ENCODE measurements around the gene SBF1.

The SBF1 gene

DNA sequence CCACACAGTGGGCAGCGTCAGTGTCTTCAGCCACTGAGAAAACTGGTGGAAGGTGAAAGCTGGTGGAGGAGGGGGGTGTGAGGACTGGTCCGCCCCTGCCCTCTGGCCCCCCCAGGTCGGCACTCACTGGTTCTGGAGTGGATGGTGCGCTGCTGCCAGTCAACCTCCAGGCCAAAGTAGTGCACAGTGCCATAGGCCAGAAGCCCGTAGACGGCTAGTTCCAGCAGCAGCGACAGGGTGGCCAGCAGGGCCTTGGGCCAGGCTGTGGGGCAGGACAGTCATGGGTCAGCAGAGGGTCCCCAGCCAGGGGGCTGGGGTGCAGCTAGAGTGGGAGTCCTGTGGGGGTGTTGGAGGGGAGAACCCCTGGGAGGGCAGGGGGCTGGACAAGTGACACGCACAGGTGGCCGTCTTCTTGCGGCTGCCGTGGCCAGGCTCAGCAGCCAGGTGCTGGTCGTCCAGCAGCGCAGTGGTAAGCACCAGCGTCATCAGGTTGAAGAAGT, 30.5 kb upstream of the SBF1 start:
- peaks cover 20% of the 10 kb centered on the region for H3K36me3 ChIP-seq (ENCODE audit: control insufficient read depth, insufficient read depth, low read length)
- no peaks in the 10 kb centered on the region for H3K27me3 ChIP-seq (ENCODE audit: control insufficient read depth, insufficient read depth, low read length)
- no peaks in the 10 kb centered on the region for H3K9me3 ChIP-seq (ENCODE audit: control insufficient read depth, insufficient read depth, low read length)
- no peak overlapping the region for H3K9ac ChIP-seq (ENCODE audit: low read depth, low read length)
- no peak overlapping the region for H3K4me3 ChIP-seq (ENCODE audit: low read depth, low read length)
- H3K4me1 ChIP-seq (ENCODE audit: control insufficient read depth, insufficient read depth, low read length), result peaks cover 3% of the 10 kb centered on the region

DNA sequence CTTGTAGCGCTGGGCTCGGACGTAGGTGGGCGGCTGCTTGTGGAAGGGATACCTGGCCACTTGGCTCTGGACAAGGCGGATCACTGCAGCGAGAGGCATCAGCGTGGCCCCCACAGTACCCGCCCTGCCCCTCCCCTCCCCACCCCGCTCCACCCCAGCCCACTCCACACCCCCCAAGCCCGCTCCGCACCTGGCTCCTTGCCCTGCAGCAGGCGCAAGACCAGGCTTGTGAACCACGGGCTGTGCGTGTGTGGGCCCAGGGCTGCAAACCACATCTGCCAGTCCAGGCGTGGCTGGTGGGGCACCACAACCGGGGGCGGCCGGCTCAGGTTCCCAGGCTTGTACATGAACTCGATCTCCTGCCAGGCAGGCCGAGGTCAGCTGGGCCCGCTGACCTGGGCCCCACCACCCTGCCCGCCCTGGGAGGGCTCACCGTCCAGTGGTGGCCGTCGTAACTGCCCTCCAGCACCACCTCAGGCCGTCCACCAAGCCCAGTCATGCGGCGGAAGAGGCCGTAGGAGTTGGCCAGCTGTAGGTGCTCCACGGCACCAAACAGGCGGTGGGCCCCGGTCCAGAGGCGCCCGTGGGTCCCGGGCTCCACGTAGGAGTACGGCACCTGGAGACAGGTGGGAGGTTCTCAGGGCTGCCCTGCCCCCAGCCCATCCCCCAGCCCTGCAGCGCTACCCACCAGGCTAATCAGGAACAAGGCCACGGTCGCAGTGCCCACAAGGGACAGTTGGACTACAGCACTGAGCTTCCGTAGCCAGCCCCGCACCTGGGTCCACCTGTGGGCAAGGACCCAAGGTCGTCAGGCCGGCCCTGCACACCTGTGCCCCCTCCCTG, 29.8 kb upstream of the SBF1 start:
- H3K4me1 ChIP-seq (ENCODE audit: control insufficient read depth, insufficient read depth, low read length), result peaks cover 3% of the 10 kb centered on the region
- H3K36me3 ChIP-seq (ENCODE audit: control insufficient read depth, insufficient read depth, low read length), result peaks cover 20% of the 10 kb centered on the region
- H3K27me3 ChIP-seq (ENCODE audit: control insufficient read depth, insufficient read depth, low read length), result no peaks in the 10 kb centered on the region
- no peak overlapping the region for H3K4me3 ChIP-seq (ENCODE audit: low read depth, low read length)
- no peak overlapping the region for H3K9ac ChIP-seq (ENCODE audit: low read depth, low read length)
- no peaks in the 10 kb centered on the region for H3K9me3 ChIP-seq (ENCODE audit: control insufficient read depth, insufficient read depth, low read length)

DNA sequence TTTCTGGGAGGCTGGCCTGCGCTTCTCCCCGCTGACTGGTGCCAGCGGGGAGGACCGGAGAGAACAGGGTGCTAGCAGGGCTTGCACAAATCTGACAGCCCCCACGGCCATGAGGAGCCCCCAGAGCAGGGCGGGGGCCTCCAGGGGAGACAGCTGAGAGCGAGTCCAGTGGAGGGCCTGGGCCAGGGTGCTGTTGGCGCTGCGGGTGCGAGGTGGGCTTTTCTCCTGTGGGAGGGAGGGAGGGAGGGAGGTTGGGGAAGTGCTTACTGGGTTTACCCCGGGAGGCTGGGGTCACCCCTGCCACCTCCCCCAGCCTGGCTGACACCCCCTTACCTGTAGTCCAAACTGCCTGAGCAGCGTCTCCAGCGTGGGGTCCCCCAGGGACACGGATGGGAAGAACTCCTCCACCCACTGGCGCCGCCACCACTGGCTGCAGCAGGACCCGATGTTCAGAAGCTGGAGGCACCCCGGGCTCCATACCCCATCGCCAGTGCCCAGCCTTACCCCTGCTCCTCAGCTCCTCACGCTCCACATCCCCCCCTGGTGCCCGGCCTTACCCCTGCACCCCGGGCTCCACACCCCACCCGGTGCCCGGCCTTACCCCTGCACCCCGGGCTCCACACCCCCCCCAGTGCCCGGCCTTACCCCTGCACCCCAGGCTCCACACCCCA, 28.8 kb upstream of the SBF1 start:
- Histone ChIP-seq H3K4me3 (ENCODE audit: low read depth, low read length) (no peak overlapping the region), H3K4me1 (ENCODE audit: control insufficient read depth, insufficient read depth, low read length) (no peaks in the 10 kb centered on the region), H3K9ac (ENCODE audit: low read depth, low read length) (no peak overlapping the region)

DNA sequence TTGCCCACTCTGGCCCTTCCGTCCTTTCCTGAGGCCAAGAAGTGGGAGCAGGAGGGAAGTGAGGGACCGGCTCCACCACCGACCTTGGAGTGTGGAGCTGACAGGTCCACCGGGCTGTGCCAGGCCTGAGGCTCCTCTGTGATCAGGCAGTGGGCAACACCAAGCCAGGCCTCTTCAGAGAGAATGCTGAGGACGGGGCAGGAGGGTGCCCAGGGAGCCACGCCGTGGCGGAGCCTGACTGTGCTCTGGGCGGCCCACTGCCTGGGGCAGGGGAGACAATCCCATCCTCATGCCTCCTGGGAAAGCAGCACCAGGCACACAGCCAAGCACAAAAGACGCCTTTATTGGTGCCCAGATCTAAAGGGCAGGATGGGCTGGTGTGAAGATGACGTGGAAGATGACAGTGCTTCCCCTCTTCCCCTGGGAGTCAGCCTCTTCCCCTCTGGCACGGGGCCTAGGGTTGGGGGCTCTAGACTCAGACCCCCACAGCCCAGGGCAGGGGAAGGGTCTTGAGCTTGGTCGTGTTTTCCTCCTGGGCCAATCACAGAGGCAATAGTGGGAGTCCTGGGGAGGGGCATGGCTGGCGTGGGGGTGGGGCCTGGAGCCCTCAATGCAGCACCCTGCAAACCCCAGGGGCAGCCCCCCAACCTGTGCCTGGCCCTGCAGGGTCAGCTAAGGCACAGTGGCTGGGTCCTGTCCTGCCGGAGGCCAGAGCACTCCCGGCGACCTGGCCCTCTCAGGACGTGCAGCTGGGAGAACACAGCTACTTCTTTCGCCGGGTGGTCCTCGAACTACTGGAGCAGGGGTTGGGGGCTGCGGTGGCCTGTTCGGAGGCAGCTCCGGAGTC, 28.0 kb upstream of the SBF1 start:
- H3K27me3 ChIP-seq (ENCODE audit: control insufficient read depth, insufficient read depth, low read length), result no peaks in the 10 kb centered on the region
- H3K4me3 ChIP-seq (ENCODE audit: low read depth, low read length), result no peak overlapping the region
- H3K4me1 ChIP-seq (ENCODE audit: control insufficient read depth, insufficient read depth, low read length), result no peaks in the 10 kb centered on the region
- no peaks in the 10 kb centered on the region for H3K9me3 ChIP-seq (ENCODE audit: control insufficient read depth, insufficient read depth, low read length)
- no peak overlapping the region for H3K9ac ChIP-seq (ENCODE audit: low read depth, low read length)
- H3K36me3 ChIP-seq (ENCODE audit: control insufficient read depth, insufficient read depth, low read length), result peaks cover 20% of the 10 kb centered on the region

More for the DNA sequence above, 28.8 kb upstream of the SBF1 start:
- Histone ChIP-seq H3K27me3 (ENCODE audit: control insufficient read depth, insufficient read depth, low read length) (no peaks in the 10 kb centered on the region), H3K9me3 (ENCODE audit: control insufficient read depth, insufficient read depth, low read length) (no peaks in the 10 kb centered on the region), H3K36me3 (ENCODE audit: control insufficient read depth, insufficient read depth, low read length) (peaks cover 20% of the 10 kb centered on the region)

DNA sequence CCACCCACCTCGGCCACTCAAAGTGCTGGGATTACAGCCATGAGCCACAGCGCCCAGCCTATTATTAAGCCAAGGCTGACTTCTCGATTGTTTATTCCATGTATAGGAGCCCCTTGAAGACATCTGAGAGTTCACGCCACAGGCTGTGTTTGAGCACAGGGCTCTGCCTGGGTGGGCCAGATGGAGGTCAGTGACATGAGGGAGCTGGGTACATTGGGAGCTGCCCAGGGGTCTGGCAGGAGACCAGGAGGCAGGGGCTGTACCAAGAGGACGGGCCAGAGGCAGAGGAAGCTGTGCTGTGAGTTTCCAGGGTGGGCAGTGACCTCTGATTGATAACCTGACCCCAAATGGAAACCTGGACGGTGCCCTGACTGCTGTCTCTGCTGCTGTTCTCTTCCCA, 27.3 kb upstream of the SBF1 start:
- H3K4me3 ChIP-seq (ENCODE audit: low read depth, low read length), result no peak overlapping the region
- no peak overlapping the region for H3K9ac ChIP-seq (ENCODE audit: low read depth, low read length)
- peaks cover 20% of the 10 kb centered on the region for H3K36me3 ChIP-seq (ENCODE audit: control insufficient read depth, insufficient read depth, low read length)
- H3K27me3 ChIP-seq (ENCODE audit: control insufficient read depth, insufficient read depth, low read length), result no peaks in the 10 kb centered on the region
- no peaks in the 10 kb centered on the region for H3K9me3 ChIP-seq (ENCODE audit: control insufficient read depth, insufficient read depth, low read length)
- no peaks in the 10 kb centered on the region for H3K4me1 ChIP-seq (ENCODE audit: control insufficient read depth, insufficient read depth, low read length)

DNA sequence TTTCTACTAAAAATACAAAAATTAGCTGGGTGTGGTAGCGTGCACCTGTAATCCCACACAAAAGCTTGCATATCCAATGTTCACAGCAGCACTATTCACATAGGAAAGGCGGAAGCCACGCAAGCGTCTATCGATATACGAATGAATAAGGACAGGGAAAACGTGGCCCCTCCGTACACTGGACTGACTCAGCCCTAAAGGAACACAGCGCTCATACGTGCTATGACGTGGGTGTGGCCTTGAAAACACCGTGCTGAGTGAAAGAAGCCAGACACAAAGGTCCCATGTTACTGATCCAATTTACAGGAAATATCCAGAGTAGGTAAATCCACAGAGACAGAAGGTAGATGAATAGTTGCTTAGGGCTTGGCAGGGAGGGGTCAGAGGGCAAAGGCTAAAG, 25.6 kb upstream of the SBF1 start:
- Histone ChIP-seq H3K4me1 (ENCODE audit: control insufficient read depth, insufficient read depth, low read length) (no peaks in the 10 kb centered on the region), H3K9ac (ENCODE audit: low read depth, low read length) (no peak overlapping the region), H3K36me3 (ENCODE audit: control insufficient read depth, insufficient read depth, low read length) (peaks cover 14% of the 10 kb centered on the region), H3K9me3 (ENCODE audit: control insufficient read depth, insufficient read depth, low read length) (no peaks in the 10 kb centered on the region), H3K27me3 (ENCODE audit: control insufficient read depth, insufficient read depth, low read length) (no peaks in the 10 kb centered on the region), H3K4me3 (ENCODE audit: low read depth, low read length) (no peak overlapping the region)

DNA sequence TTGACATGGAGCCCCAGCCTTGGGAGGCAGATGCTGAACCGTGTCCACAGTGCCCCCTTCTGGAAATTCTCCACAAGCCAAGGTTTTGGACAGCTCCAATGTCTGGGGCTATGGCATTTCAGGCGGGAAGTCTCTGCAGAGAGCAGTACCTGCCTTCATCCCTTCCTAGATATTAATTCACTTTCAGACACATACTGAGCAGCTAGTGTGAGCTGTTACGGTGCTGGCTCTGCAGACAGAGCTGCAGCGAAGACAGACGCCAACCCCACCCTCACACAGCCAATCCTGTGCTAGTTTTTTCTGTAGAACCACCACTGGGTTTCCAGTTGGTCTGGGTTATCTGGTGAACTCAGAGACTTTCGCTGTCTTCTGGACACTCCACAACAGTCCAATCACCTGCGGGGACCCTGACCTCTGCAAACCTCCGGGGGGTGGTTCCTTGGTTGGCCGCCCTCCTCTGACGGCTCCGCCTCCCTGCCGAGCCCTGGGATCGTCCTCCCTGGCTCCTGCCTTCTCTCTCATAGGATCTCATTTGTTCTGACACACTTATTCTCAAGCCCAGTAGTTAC, 23.6 kb upstream of the SBF1 start:
- peak overlapping the region; percentile 26 for H3K9ac ChIP-seq (ENCODE audit: low read depth, low read length)
- H3K36me3 ChIP-seq (ENCODE audit: control insufficient read depth, insufficient read depth, low read length), result peaks cover 6% of the 10 kb centered on the region
- no peaks in the 10 kb centered on the region for H3K27me3 ChIP-seq (ENCODE audit: control insufficient read depth, insufficient read depth, low read length)
- H3K9me3 ChIP-seq (ENCODE audit: control insufficient read depth, insufficient read depth, low read length), result no peaks in the 10 kb centered on the region
- no peak overlapping the region for H3K4me3 ChIP-seq (ENCODE audit: low read depth, low read length)
- no peaks in the 10 kb centered on the region for H3K4me1 ChIP-seq (ENCODE audit: control insufficient read depth, insufficient read depth, low read length)

DNA sequence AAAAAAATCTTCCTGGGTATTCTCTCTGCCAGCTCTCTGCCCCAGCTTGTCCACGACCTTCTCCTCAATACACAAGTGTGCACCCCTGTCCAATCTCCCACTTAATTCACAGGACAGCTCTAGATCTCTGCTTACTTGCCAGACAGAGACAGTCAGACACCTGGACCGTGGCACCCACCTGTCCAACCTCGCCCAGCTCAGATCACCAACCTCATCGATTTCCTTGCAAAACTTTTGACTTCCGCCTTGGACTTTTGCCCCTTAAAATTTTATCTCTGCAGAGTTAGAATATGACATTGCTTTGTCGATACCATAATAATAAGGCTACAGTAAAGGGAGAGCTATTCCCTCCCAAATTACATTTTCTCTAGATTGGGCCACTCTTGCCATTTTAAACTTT, 22.3 kb upstream of the SBF1 start:
- no peaks in the 10 kb centered on the region for H3K36me3 ChIP-seq (ENCODE audit: control insufficient read depth, insufficient read depth, low read length)
- no peak overlapping the region for H3K9ac ChIP-seq (ENCODE audit: low read depth, low read length)
- no peaks in the 10 kb centered on the region for H3K4me1 ChIP-seq (ENCODE audit: control insufficient read depth, insufficient read depth, low read length)
- H3K9me3 ChIP-seq (ENCODE audit: control insufficient read depth, insufficient read depth, low read length), result no peaks in the 10 kb centered on the region
- no peak overlapping the region for H3K4me3 ChIP-seq (ENCODE audit: low read depth, low read length)
- H3K27me3 ChIP-seq (ENCODE audit: control insufficient read depth, insufficient read depth, low read length), result no peaks in the 10 kb centered on the region

DNA sequence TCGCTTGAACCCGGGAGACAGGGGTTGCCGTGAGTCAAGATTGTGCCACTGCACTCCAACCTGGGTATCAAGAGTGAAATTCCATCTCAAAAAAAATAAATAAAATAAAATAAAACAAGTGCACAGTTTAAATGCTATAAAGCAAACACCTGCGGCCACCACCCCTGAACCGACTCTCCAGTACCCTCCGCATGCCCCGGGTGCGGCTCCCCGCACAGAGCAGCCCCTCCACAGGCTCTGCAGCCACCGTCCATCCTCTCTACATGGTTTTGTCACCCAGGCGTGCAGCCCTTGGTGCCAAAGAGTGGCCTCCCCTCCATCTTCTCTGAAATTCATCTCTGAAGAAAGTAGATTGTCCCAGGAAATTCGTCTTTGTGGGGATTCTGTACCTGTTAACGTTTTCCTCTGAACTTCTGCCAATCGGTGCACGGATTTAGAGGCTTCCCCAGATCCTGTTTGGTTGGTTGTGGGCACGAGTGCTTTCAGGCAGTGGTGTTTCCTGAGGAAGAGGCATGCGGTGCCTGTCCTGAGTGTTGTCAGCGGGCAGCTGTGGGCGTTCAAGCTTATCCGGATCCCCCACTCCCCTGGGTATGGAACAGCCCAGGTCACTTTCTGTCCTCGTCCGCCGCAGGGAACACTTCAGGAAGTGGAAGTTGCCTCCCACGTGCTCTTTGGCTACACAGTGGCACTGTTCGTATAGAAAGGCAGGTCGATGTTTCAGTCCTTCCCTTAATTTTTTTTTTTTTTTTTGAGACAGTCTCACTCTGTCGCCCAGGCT, 15.9 kb upstream of the SBF1 start:
- Histone ChIP-seq H3K4me3 (ENCODE audit: low read depth, low read length) (no peak overlapping the region), H3K4me1 (ENCODE audit: control insufficient read depth, insufficient read depth, low read length) (no peaks in the 10 kb centered on the region), H3K9me3 (ENCODE audit: control insufficient read depth, insufficient read depth, low read length) (no peaks in the 10 kb centered on the region), H3K9ac (ENCODE audit: low read depth, low read length) (no peak overlapping the region), H3K36me3 (ENCODE audit: control insufficient read depth, insufficient read depth, low read length) (no peaks in the 10 kb centered on the region), H3K27me3 (ENCODE audit: control insufficient read depth, insufficient read depth, low read length) (no peaks in the 10 kb centered on the region)

DNA sequence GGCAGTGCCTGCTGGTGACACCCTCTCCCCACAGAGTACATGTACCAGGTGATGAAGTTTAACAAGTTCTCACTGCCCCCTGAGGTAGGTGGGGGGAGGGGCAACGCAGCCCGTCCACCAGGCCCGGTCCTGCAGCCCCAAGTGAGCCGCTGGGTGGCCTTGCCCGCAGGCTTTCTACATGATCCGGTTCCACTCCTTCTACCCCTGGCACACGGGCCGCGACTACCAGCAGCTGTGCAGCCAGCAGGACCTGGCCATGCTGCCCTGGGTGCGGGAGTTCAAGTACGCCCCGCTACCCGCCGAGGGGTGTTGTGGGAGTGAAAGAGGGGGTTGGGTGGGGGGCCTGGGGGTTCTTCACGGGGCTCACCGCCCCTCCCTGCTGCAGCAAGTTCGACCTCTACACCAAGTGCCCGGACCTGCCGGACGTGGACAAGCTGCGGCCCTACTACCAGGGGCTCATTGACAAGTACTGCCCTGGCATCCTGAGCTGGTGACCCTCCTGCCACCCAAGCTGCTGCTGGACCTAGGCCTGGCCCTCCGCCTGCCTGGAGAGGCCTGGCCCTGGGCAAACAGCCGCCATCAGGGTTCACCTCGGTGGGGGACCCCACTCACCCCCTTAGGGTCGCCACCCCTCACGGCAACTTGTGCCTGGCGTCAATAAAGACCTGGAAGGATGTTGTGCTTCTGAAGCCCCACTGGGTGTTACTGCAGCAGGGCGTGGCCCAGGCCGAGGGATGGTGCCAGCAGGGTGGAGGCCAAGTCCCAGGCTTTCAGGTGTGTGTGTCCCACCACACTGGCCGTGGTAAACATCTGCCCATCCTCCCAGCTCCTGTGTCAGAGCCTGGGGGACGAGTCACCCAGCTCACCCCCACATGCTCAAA, 14.8 kb upstream of the SBF1 start:
- Histone ChIP-seq H3K27me3 (ENCODE audit: control insufficient read depth, insufficient read depth, low read length) (no peaks in the 10 kb centered on the region), H3K4me1 (ENCODE audit: control insufficient read depth, insufficient read depth, low read length) (no peaks in the 10 kb centered on the region), H3K4me3 (ENCODE audit: low read depth, low read length) (no peak overlapping the region), H3K9ac (ENCODE audit: low read depth, low read length) (no peak overlapping the region), H3K9me3 (ENCODE audit: control insufficient read depth, insufficient read depth, low read length) (no peaks in the 10 kb centered on the region), H3K36me3 (ENCODE audit: control insufficient read depth, insufficient read depth, low read length) (no peaks in the 10 kb centered on the region)

All from iPS-15b (cell line).